B cell (primary cell): ENCODE results near the gene BDH1.

ENCODE experiments used
- CTCF ChIP-seq: fragments of 200-600 bp; IDR thresholded peaks from one replicate; pipeline ENCODE4 v1.8.0; 2022; ENCODE audit warnings: antibody characterized with exemption, mild to moderate bottlenecking
- EZH2 ChIP-seq: IDR thresholded peaks from 2 replicates; pipeline ENCODE4 v1.6.1; 2012; ENCODE audit warnings: borderline replicate concordance, low read depth, mild to moderate bottlenecking, moderate library complexity, low read length; ENCODE audit not compliant: insufficient read depth, poor library complexity, severe bottlenecking

DNA sequence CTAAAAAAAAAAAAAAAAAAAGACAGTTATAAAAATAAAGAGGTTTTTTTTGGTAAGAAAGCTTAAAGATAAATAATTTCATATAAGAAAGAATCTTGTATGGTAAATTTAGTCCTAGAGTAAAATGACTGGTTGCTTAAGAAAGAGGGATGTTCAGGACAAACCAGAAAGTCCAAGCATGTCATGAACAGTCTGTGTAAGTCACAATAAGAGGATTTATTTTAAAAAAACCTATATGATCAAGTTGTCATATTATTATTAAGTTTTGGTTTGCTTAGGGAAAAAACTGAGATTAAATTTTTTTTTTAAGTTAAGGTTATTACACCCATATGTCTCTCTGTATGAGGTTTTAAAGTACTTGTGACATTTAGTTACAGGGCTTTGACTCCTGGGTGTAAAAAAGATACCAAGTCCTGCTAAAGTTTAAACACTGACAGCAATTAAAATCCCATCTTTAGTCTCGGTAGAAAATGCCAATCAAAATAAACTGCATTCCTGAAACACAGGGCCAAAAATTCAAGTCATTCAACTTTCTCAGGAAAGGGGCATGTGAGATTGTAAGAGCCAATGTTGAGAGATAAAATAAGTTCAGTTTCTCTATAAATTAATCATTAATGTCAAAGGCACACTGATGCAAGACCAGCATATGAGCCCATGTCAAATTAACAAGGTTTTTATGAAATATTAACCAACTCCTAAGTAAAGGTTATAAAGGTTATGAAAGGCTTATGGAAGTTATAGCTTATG, 8.5 kb upstream of the BDH1 start:
- TF ChIP-seq CTCF, result no peak
- TF ChIP-seq EZH2, result no peak
